ENCODE measurements around the gene IL4. TPM values are rescaled to one million over a fixed set of nuclear protein-coding genes. Genes with fewer than 3 reads are reported as not detected.
"Not testable (repeated sequence)": the region's sequence is repeated elsewhere in the genome, so short reads cannot be mapped to it uniquely, and the experiment has no call there.

Gene IL4
- total and polyA plus RNA-seq, 2 experiments from 2014 or later, result not detected

GRCh38 chr5:132690156-132690555 is 16.4 kb downstream of the IL4 start (continued):
- no peak for TF ChIP-seq CTCF (conservative IDR thresholded peaks at IDR 0.05; ENCODE audit: low read depth in 2 of 2)
- no peak for TF ChIP-seq STAT1 (IDR thresholded peaks at IDR 0.05; ENCODE audit: unreplicated experiment)

GRCh38 chr5:132691755-132692631 is 18.2 kb downstream of the IL4 start:
- H3K27ac Mint-ChIP-seq; H3K4me2 ChIP-seq; H3K27me3 Mint-ChIP-seq (ENCODE audit: insufficient read depth, low read depth, poor library complexity); H3K4me1 Mint-ChIP-seq; H3K4me3 Mint-ChIP-seq; H3K4me3 ChIP-seq; H3K79me2 ChIP-seq (replicated peaks; ENCODE audit: insufficient read depth); H3K9me2 ChIP-seq (ENCODE audit: insufficient read depth); H3K36me3 Mint-ChIP-seq (ENCODE audit: low read depth); H3K9me3 Mint-ChIP-seq; H3K27ac ChIP-seq (ENCODE audit: low read depth); H3F3A ChIP-seq (replicated peaks; ENCODE audit: low read depth); H4K20me1 ChIP-seq (replicated peaks; ENCODE audit: insufficient read depth); ATAC-seq; H3K4me1 ChIP-seq (ENCODE audit: insufficient read depth); H2AFZ ChIP-seq; DNase-seq (ENCODE audit: low spot score); H3K36me3 ChIP-seq (ENCODE audit: insufficient read depth); H3K27me3 ChIP-seq (ENCODE audit: insufficient read depth): not testable (repeated sequence)

DNA sequence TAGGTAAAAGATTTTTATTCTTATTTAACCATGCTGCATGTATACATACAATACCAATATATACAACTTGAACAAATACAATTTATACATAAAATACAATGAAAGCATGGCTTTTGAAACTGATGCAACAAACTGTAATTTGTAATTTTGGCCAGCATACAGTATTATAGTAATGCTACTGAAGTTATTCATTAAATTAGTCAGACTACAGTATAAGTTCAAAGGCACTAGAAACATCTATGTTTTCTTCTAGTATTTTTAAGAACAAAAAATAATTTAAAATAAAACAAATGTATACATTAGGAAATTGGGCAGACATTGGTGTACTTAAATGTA is 18.8 kb downstream of the IL4 start:
- no peak for DNase-seq (ENCODE audit: low spot score)
- Mint-ChIP-seq H3K27ac (no peak overlapping the region), H3K36me3 (ENCODE audit: low read depth) (no peaks in the 10 kb centered on the region; the same call in 2 of the 3 replicates), H3K4me1 (no peaks in the 10 kb centered on the region; the same call in 2 of the 3 replicates), H3K4me3 (no peak overlapping the region), H3K9me3 (no peaks in the 10 kb centered on the region), H3K27me3 (ENCODE audit: insufficient read depth, low read depth, poor library complexity) (peaks cover 5% of the 10 kb centered on the region)
- Histone ChIP-seq H4K20me1 (replicated peaks; ENCODE audit: insufficient read depth) (no peaks in the 10 kb centered on the region), H3K79me2 (replicated peaks; ENCODE audit: insufficient read depth) (no peaks in the 10 kb centered on the region), H3K27me3 (ENCODE audit: insufficient read depth) (no peaks in the 10 kb centered on the region), H3K36me3 (ENCODE audit: insufficient read depth) (no peaks in the 10 kb centered on the region), H3K9me2 (ENCODE audit: insufficient read depth) (no peaks in the 10 kb centered on the region), H2AFZ (no peak overlapping the region), H3F3A (replicated peaks; ENCODE audit: low read depth) (no peaks in the 10 kb centered on the region), H3K4me2 (no peak overlapping the region), H3K27ac (ENCODE audit: low read depth) (no peak overlapping the region), H3K4me1 (ENCODE audit: insufficient read depth) (no peaks in the 10 kb centered on the region), H3K4me3 (no peak overlapping the region)
- no peak for ATAC-seq
- TF ChIP-seq, protein P1, sequence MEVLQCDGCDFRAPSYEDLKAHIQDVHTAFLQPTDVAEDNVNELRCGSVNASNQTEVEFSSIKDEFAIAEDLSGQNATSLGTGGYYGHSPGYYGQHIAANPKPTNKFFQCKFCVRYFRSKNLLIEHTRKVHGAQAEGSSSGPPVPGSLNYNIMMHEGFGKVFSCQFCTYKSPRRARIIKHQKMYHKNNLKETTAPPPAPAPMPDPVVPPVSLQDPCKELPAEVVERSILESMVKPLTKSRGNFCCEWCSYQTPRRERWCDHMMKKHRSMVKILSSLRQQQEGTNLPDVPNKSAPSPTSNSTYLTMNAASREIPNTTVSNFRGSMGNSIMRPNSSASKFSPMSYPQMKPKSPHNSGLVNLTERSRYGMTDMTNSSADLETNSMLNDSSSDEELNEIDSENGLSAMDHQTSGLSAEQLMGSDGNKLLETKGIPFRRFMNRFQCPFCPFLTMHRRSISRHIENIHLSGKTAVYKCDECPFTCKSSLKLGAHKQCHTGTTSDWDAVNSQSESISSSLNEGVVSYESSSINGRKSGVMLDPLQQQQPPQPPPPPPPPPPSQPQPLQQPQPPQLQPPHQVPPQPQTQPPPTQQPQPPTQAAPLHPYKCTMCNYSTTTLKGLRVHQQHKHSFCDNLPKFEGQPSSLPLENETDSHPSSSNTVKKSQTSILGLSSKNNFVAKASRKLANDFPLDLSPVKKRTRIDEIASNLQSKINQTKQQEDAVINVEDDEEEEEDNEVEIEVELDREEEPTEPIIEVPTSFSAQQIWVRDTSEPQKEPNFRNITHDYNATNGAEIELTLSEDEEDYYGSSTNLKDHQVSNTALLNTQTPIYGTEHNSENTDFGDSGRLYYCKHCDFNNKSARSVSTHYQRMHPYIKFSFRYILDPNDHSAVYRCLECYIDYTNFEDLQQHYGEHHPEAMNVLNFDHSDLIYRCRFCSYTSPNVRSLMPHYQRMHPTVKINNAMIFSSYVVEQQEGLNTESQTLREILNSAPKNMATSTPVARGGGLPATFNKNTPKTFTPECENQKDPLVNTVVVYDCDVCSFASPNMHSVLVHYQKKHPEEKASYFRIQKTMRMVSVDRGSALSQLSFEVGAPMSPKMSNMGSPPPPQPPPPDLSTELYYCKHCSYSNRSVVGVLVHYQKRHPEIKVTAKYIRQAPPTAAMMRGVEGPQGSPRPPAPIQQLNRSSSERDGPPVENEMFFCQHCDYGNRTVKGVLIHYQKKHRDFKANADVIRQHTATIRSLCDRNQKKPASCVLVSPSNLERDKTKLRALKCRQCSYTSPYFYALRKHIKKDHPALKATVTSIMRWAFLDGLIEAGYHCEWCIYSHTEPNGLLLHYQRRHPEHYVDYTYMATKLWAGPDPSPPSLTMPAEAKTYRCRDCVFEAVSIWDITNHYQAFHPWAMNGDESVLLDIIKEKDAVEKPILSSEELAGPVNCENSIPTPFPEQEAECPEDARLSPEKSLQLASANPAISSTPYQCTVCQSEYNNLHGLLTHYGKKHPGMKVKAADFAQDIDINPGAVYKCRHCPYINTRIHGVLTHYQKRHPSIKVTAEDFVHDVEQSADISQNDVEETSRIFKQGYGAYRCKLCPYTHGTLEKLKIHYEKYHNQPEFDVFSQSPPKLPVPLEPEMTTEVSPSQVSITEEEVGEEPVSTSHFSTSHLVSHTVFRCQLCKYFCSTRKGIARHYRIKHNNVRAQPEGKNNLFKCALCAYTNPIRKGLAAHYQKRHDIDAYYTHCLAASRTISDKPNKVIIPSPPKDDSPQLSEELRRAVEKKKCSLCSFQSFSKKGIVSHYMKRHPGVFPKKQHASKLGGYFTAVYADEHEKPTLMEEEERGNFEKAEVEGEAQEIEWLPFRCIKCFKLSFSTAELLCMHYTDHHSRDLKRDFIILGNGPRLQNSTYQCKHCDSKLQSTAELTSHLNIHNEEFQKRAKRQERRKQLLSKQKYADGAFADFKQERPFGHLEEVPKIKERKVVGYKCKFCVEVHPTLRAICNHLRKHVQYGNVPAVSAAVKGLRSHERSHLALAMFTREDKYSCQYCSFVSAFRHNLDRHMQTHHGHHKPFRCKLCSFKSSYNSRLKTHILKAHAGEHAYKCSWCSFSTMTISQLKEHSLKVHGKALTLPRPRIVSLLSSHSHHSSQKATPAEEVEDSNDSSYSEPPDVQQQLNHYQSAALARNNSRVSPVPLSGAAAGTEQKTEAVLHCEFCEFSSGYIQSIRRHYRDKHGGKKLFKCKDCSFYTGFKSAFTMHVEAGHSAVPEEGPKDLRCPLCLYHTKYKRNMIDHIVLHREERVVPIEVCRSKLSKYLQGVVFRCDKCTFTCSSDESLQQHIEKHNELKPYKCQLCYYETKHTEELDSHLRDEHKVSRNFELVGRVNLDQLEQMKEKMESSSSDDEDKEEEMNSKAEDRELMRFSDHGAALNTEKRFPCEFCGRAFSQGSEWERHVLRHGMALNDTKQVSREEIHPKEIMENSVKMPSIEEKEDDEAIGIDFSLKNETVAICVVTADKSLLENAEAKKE (CRISPR knock-in tag; IDR thresholded peaks at IDR 0.05), result no peak
- no peak for TF ChIP-seq CREB1 (CRISPR knock-in tag; IDR thresholded peaks at IDR 0.05; ENCODE audit: low read depth)
- TF ChIP-seq, protein P2, sequence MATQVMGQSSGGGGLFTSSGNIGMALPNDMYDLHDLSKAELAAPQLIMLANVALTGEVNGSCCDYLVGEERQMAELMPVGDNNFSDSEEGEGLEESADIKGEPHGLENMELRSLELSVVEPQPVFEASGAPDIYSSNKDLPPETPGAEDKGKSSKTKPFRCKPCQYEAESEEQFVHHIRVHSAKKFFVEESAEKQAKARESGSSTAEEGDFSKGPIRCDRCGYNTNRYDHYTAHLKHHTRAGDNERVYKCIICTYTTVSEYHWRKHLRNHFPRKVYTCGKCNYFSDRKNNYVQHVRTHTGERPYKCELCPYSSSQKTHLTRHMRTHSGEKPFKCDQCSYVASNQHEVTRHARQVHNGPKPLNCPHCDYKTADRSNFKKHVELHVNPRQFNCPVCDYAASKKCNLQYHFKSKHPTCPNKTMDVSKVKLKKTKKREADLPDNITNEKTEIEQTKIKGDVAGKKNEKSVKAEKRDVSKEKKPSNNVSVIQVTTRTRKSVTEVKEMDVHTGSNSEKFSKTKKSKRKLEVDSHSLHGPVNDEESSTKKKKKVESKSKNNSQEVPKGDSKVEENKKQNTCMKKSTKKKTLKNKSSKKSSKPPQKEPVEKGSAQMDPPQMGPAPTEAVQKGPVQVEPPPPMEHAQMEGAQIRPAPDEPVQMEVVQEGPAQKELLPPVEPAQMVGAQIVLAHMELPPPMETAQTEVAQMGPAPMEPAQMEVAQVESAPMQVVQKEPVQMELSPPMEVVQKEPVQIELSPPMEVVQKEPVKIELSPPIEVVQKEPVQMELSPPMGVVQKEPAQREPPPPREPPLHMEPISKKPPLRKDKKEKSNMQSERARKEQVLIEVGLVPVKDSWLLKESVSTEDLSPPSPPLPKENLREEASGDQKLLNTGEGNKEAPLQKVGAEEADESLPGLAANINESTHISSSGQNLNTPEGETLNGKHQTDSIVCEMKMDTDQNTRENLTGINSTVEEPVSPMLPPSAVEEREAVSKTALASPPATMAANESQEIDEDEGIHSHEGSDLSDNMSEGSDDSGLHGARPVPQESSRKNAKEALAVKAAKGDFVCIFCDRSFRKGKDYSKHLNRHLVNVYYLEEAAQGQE (IDR thresholded peaks at IDR 0.05; ENCODE audit: unreplicated experiment), result no peak
- TF ChIP-seq STAT1 (IDR thresholded peaks at IDR 0.05; ENCODE audit: unreplicated experiment), result no peak
- no peak for TF ChIP-seq JUNB (IDR thresholded peaks at IDR 0.05; ENCODE audit: unreplicated experiment)
